NCI-H1694 treated with DMSO at 0.1 percent for 48 hours (cell line): ENCODE measurements around the gene TRIM47.
A peak's percentile ranks its signal among the peaks of the same experiment; 100 is the strongest.
"Not testable (repeated sequence)": the region's sequence is repeated elsewhere in the genome, so short reads cannot be mapped to it uniquely, and the experiment has no call there.

Source experiments
- DNase-seq: peaks from one replicate; lab custom pipeline; 2025; lab: John Stamatoyannopoulos, UW

The TRIM47 gene

DNA sequence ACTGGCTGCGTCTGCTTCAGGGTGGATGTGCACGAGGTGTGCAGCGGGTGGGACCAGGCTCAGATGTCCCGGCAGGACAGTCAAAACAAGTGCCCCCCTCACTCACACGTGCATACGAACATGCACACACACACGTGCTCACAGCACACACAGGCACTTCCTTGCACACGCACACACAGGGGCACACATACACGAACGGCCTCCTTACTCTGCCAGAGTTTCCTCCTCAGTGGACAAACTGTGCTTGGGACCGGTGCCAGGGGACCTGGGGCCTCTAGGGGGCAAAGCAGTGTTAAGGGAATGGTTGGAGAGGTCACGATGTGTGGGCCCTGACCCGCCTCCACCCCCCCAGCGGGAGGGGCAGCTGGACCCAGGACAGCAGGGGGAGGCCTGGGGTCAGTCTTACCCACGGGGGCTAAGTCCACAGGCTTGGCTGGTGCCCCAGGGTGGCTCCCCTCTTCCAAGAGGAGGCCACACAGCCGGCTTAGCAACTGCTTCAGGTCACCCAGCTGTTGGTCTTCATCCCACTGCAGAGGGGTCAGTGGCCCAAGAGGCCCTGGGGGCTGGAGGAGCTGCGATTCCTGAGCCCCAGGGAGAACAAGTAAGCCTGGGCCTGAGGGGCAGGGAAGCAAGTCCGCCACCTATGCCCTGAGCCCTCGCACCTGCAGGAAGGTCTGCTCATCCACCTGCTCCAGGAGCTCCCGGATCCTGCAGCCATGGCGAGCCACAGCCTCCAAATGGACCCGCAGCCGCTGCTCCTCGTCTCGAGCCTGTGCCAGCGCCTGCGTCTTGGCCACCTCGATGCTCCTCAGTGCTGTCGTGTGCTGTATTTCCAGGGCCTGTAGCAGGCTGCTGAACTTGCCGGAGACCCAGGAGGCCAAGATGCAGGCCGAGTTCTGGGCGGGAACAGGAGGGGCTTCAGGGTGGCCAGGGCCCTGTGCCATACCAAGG, 13.5 kb upstream of the TRIM47 start:
- DNase-seq = no peak

DNA sequence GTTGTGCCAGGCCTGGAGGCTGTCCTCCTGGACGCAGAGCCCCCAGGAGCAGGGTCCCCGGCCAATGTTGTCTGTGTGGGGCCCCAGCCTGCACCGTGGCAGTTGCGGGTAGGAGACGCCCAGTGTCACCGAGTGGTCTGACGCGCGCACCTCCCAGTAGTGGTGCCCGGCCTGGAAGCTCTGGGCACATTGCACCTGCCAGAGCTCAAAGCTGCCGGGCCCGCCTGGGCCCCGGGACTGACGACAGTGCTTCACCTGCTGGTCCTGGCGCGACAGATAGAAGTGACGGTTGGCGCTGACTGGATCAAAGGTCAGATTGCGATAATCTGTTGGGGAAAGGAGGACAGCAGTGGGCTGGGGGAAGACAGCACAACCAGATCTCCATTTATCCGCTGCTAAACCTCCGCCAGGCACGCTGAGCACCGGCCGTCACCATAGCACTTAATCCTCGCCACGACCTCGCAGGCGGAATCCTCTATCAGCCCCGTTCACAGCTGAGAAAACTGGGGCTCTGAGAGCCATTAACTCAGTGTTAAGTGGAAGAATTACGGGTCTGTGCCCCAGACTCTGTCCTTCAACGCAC, 12.7 kb upstream of the TRIM47 start:
- no peak for DNase-seq

DNA sequence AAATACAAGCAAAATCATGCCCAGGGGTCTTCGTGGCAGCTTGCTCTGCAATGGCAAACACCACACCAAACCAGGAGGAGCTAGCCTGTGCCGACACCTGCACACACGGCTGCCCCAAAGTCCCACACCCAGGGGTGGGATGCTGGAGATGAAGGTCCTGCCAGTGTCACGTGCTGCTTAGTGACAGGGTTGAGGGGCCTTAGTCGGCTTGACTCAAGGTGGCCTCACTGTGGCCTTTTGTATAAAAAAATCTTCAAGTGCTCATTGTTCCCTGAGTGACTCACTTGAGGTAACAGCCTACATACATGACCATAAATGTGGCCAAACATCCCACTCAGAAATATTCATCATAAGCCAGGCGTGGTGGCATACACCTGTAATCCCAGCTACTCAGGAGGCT, 11.1 kb upstream of the TRIM47 start:
- no peak for DNase-seq

DNA sequence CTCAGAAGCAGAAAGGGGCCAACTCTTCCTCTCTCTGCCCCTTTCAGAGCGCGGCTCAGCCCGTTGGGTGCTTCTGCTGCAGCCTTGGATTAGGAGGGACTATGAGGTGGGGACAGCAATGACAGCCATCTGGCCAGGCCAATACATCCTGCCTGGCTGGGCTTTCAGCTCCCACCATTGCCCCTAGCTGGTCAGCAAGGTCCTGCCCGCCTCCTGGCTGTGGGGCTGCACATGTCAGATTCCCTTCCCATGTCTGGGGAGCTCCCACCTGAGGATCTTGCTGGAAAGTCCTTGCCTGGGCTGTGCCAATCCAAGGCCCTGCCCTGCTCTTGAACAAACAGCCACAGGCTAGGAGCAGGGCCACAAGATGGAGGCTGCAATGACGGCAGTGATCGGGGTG, 10.1 kb upstream of the TRIM47 start:
- no peak for DNase-seq

DNA sequence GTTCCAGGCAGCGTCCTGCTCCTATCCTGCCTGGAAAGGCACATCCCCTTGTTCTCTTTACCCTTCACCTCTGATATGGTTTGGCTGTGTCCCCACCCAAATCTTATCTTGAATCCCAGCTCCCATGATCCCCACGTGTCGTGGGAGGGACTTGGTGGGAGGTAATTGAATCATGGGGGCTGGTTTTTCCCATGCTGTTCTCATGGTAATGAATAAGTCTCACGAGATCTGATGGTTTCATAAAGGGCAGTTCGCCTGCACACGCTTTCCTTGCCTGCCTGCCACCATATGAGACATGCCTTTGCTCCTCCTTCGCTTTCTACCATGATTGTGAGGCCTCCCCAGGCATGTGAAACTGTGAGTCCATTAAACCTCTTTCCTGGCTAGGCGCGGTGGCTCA, 7.5 kb upstream of the TRIM47 start:
- not testable (repeated sequence) for DNase-seq

DNA sequence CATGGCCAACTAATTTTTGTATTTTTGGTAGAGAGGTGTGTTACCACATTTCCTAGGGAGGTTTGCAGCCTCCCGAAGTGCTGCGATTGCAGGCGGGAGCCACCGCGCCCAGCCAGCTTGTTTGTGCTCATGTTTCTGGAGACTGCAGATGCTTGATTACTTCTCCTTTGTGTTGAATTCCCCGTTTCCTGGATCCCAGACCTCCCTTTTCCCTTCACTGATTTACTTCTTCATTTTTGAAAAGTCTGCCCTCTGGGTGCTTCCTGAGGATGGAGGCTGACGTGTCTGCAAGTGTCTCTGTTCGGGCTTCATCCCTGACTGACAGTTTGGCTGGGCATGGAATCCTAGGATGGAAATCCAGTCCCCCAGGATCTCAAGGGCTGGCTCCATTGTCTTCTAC, 7.0 kb upstream of the TRIM47 start:
- no peak for DNase-seq

DNA sequence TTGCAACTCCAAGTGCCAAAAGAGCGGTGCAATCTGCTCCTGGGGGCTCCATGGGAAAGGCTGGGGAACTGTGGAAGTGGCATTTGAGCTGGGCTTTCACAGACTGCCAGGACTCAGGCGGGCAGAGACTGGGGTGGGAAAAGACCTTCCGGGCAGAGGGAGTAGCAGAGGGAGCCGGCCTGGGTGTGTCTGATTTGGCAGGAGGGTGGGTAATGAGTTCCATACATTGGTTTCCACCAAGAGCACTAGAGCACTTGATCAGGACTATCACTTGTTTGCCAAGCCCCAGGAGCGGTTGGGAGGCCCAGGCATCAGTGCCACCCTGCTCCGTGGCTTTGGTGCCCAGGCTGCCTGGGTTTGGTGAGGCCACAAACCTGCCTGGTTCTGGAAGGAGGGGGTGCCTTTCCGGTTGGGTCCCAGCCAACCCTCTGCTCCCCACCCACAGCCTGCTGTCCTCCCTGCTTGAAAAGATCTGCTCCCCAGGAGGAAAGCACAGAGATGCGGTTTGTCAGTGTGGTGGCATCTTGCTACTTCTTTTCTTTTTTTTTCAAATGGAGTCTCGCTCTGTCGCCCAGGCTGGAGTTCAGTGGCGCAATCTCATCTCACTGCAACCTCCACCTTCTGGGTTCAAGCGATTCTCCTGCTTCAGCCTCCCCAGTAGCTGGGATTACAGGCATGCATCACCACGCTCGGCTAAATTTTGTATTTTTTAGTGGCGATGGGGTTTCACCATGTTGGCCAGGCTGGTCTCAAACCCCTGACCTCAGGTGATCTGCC, 3.5 kb upstream of the TRIM47 start:
- no peak for DNase-seq

DNA sequence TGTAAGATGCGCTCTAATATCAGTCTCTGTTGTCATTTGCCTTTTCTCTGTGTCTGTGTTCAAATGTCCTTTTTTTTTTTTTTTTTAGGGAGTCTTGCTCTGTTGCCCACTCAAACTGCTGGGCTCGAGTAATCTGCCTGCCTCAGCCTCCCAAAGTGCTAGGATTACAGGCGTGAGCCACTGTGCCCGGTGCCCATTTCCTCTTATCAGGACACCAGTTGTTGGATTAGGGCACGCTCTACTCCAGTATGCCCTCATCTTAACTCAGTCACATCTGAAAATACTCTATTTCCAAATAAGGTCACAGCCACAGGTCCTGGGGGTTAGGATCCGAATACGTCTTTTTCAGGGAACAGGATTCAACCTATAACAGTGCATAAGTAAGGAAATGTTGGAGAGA, 1.9 kb upstream of the TRIM47 start:
- DNase-seq = no peak

DNA sequence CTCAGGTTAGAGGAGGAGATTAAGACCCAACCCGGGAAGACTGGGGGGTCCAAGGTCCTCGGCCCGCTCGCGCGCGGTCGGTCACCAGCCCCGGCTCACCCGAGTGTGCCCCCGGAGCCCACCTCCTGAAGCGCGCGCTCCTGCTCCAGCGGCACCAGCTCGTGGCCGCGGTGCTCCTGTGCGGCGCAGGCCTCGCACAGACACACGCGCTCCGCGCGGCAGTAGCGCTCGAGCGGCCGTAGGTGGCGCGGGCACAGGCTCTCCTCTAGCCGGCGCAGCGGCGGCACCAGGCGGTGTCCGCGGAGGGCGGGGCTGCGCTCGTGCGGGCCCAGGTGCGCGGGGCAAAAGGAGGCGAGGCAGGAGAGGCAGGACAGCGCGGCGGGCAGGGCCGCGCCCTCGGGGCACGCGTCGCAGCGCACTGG, 618 bp downstream of the TRIM47 start:
- DNase-seq = peak; percentile 21

DNA sequence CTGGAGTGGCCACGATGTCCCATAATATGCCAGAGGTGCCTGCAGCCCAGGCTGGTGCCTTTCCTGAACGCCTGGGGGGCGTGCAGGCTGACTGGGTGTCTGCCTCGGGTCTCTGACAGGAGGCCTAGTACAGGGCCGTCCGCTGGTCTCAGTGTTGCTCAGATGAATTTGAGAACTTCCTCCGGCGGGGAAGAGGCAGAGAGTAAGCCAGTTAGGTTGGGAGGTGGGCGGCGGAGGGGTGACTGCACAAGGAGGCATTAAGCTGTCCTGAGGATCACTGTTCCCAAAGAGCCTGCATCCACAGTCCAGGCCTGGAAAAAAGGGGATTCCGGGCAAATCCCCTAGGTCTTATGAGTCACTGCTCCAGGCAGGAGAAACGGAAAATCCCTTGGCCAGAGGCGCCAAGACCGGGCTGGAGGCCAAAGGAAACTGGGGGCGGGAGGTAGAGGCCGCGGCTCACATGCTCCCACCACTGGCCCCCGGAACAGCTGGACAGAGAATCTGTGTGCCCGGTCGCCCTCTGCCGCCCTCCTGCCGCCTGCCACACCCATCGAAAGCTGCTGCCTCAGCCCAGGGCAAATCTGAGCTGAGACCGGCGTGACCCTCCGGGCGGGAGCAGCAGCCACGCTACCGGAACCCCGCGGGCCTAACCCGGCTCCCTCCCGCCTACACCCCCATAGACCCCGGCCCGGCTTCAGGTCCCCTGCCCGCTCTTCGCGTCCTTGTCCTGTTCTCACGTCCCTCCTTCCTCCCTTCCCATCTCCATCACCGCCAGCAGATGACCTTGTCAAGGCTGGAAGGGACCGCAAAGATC, 1.2 kb downstream of the TRIM47 start:
- DNase-seq = no peak

DNA sequence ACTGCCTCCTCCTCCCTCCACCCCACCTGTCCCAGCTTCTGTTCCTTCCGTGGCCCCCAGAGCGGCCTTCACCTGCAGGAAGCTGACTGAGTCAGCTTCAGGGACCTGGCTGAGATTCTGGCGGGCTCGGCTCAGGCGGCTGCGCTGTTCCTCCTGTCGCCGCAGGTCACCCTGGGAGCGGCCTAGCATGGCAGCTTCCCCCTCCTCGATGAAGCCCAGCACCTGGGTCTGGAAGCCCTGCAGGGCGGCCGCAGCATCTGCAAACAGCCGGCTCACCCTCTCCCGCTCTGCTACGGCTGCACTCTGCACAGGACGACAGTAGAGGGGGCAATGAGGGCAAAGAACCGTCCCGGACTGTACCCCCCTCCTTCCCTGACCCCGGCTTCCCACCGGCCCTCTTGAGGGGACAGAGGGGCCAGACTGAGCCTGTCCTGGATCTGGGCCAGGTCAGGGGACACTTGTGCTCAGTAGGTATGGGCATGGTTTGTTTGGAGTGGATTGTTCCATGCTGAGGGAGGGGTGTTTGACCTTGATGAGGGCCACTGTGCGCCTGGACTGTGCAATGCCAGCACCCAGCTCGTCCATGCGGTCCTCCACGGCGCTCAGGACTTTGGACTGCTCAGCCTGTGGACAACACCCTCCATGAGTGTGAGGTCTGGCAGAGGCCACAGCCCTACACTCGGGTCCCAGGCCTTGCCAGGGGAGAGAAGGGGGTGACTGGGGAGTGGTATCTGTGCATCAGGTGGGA, 2.0 kb downstream of the TRIM47 start:
- no peak for DNase-seq

DNA sequence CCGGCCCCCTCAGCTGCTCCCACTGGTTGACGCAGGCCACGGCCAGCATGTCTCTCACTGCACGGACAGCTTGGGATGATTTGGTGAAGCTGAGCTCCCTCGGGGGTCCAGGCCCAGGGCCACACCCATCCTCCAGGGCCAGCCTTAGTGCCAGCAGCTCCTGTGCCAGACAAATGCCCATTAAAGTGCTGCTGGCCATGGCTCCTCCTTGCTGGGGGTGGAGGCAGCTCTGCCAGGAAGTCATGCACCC, 2.5 kb downstream of the TRIM47 start:
- DNase-seq = no peak

DNA sequence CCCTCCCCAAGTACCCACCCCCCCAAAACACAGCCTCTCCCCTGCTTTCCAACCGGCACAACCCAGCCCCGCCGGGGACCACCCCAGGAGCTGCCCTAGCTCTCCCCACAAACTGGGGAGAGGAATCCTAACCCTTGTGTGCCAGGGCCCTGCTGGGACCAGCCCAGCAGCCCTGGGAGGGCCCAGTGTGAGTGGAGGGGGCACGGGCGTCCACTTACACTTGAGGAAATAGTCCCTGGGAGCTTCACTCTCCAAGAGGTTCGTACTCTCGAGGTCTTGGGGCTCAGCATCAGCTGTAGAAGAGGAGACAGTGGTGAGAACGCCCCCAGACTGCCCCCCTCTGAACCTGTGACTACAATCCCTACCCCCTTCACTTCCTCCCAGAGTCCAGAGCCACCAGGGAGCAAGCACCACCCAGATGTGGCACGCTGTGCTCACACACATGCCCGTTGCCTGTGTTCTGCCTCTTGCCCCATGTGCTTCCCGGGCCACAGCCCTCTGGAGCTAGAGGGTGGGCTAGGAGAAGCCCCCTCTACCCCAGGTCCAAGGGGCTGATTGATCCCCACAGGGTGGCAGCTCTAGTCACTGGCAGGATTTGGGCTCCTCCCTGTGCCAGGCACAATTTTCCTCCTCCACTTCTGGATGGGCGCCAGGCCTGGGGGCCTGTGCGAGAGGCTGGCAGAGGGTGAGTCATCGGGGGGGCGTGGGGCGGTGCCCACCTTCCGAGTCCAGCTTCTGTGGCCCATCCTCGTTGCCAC, 3.0 kb downstream of the TRIM47 start:
- DNase-seq = no peak

DNA sequence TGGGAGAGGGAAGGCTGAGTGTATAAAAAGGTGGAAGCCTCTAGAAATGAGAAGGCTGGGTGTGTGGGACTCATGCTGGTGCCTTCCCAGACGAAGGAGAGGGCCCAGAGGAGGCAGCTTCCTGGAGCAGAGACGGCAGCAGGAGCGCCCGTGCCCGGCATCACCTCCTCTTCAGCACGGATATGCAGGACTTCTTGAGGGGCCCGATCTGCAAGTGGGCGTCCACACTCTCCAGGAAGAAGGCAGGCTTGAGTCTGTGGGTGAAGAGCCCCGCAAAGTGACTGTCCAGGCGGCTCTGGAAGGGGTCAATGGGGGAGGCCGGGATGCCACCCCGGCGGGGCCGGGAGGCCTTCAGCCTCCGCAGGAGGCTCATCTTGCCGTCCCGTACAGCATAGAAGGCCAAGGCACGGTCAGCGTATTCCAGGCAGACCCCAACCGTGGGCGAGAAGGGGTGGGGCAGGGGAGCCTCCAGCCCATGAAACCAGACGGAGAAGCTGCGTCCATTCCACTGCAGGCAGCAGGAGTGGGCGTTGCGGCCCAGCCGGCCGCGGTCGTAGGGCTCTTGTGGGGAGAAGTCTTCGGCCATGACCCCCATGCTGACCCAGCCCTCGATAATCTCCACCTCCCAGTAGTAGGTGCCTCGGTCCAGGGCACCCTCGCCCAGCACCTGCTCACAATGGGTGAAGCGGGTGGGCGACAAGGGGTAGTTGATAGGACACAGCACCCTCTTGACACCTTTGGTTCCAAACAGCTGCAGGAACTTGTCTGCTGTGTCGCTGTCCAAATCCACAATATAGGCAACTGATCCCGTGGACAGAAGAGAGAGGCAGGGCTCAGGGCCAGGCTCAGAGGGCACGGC, 3.8 kb downstream of the TRIM47 start:
- no peak for DNase-seq

DNA sequence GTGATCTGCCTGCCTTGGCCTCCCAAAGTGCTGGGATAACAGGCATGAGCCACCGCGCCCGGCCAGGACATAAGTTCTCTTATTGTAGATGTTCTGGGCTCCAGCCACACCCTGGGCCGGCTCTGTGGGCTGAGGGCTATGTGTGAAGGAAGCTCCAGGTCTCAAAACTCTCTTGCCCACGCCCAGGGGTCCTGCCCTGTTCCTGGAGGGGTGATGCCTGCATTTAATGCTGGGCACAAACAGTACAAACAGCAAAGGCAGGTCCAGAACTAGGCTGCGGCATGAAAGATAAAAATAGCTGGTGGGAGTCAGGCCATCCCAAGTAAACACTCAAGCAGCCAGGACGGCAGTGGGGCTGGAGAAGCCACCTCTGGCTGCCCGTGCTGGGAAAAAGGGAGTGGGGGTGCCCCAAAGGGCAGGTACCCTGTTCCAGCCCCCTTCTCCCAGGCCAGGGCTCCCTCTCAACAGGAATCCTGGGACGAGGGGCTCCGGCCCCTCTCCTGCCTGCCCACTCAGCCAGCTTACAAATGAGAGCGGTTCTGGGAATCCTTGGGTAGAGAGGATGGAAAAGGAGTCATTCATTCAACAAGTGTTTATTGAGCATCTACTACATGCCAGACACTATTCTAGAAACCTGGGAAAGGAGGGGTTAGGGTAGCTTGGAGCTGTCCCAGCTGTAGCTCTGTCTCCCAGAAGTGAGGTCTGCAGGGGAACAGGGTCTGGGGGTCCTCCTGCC, 4.6 kb downstream of the TRIM47 start:
- DNase-seq = no peak

DNA sequence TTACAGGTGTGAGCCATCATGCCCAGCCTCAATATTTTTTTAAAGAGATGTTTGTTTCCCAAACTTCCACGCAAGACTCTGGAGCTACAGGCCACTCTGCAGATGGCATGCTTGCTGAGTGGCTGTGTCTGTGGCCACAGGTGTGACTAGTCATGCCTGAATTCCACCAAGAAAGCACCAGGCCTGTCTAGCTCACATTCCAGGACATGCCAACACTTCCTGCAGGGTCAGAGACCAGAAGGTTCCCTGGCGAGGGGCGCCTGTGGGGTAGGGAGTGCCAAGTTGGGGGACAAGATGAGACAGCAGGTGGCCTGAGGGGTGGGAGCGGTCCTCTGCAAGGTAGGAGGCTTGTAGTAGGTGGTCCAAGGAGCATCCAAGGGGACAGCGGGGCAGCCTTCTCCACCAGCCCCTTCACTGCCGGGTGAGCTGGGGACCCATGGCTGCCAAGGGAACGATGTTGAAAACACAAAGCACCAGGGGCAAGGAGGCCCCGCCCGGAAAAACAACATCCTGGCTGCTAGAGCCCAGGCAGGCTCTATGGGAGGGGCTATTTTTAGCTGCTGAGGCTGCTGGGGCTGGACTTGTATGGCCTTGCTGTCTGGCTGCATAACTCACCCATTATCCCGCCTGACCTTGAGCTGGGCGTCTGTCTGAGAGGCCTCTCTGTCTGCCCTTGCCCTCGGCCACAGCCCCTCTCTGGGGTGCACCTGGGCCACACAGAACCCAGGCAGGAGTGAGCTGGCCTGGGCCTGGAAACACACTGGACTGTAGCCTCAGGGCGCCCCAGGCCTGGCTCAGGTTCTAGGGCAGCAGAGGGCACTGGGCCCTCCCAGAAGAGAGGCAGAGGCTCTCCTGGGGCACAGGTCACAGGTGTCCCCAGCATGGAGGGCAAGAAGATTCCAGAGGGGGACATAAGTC, 5.7 kb downstream of the TRIM47 start:
- no peak for DNase-seq

DNA sequence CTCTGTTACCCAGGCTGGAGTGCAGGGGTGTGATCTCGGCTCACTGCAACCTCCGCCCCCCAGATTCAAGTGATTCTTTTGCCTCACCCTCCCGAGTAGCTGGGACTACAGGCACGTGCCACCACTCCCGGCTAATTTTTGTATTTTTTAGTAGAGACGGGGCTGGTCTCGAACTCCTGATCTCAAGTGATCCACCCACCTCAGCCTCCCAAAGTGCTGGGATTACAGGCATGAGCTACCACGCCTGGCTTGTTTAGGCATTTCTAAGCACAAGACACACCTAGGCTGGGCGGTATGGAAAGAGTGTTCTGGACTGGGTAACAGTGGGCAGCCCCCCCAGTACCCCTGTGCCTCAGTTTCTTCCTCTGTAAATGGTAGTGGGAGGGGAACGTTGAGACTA, 8.2 kb downstream of the TRIM47 start:
- not testable (repeated sequence) for DNase-seq
